Fibroblast of lung (primary cell): Measurements from ENCODE around the gene MRPL4. TPM values are rescaled to one million over a fixed set of nuclear protein-coding genes. Genes with fewer than 3 reads are reported as not detected.
"Not testable (repeated sequence)": the region's sequence is repeated elsewhere in the genome, so short reads cannot be mapped to it uniquely, and the experiment has no call there.

Source experiments
- DNase-seq, 2 donors: peaks; one replicate each; pipeline versions ENCODE4 v3.0.0 to v3.0.0-alpha.2; 2010; ENCODE audit warnings: low read depth in 2 of 2
- H2AFZ ChIP-seq: 2 replicates; pipeline ENCODE4 v1.5.1; 2012; ENCODE audit warnings: low read length, control low read depth, inconsistent platforms
- H3K27ac ChIP-seq: 2 replicates; pipeline ENCODE4 v1.5.1; 2011; ENCODE audit warnings: low read length, control low read depth; ENCODE audit not compliant: insufficient read depth
- H3K27me3 ChIP-seq: 2 replicates; pipeline ENCODE4 v1.5.1; 2011; ENCODE audit warnings: mild to moderate bottlenecking, low read length; ENCODE audit not compliant: control insufficient read depth, insufficient read depth
- H3K36me3 ChIP-seq: 2 replicates; pipeline ENCODE4 v1.5.1; 2011; ENCODE audit warnings: low read length; ENCODE audit not compliant: control insufficient read depth, insufficient read depth
- H3K4me1 ChIP-seq: 2 replicates; pipeline ENCODE4 v1.5.1; 2011; ENCODE audit warnings: low read length; ENCODE audit not compliant: control insufficient read depth, insufficient read depth; ENCODE audit errors: extremely low read depth
- H3K4me2 ChIP-seq: 2 replicates; pipeline ENCODE4 v1.5.1; 2011; ENCODE audit warnings: low read length, control low read depth; ENCODE audit not compliant: insufficient read depth; ENCODE audit errors: extremely low read depth
- H3K4me3 ChIP-seq, 4 experiments: fragments of 200-600 bp in 1 of 4; sonication (generic) in 1 of 4; replicated peaks in 1 of 4; 2 replicates each; pipeline ENCODE4 v1.5.1; 2011 to 2016; ENCODE audit warnings: low read length in 4 of 4, low read depth in 3 of 4, mild to moderate bottlenecking in 3 of 4, control low read depth in 2 of 4, inconsistent platforms in 1 of 4, mixed read lengths in 1 of 4; ENCODE audit not compliant: insufficient read depth in 1 of 4; ENCODE audit errors: control extremely low read depth in 1 of 4
- H3K79me2 ChIP-seq: 2 replicates; pipeline ENCODE4 v1.5.1; 2012; ENCODE audit warnings: mild to moderate bottlenecking, low read length, inconsistent platforms; ENCODE audit not compliant: control insufficient read depth, insufficient read depth
- H3K9ac ChIP-seq: 2 replicates; pipeline ENCODE4 v1.5.1; 2011; ENCODE audit warnings: mild to moderate bottlenecking, low read length, control low read depth; ENCODE audit not compliant: insufficient read depth
- H3K9me3 ChIP-seq: 2 replicates; pipeline ENCODE4 v1.5.1; 2012; ENCODE audit warnings: low read depth, low read length; ENCODE audit not compliant: control insufficient read depth, insufficient read depth
- H4K20me1 ChIP-seq: 2 replicates; pipeline ENCODE4 v1.5.1; 2011; ENCODE audit warnings: low read length; ENCODE audit not compliant: control insufficient read depth, insufficient read depth; ENCODE audit errors: extremely low read depth
- CTCF ChIP-seq, 2 donors: IDR thresholded peaks in 1 of 2; conservative IDR thresholded peaks in 1 of 2; 1 replicate in 1 of 2; 2 replicates in 1 of 2; pipeline ENCODE4 v1.5.1; 2011 to 2012; ENCODE audit warnings: low read length in 2 of 2, control low read depth in 1 of 2, inconsistent platforms in 1 of 2, low read depth in 1 of 2, mild to moderate bottlenecking in 1 of 2
- EZH2 ChIP-seq: IDR thresholded peaks from 2 replicates; pipeline ENCODE4 v1.5.1; 2012; ENCODE audit warnings: low read length, control low read depth, mild to moderate bottlenecking; ENCODE audit errors: missing control alignments
- polyA plus RNA-seq, 2 donors: library from polyadenylated mRNA; depleted of rRNA in 1 of 2; stranded (reverse) in 1 of 2; unstranded in 1 of 2; fragments of >200 nt; gene quantifications; 2 replicates each; pipeline ENCODE4 v1.2.1, GENCODE V29; 2011 to 2012; ENCODE audit warnings: missing spikeins in 1 of 2
- total RNA-seq: library from RNA; depleted of rRNA; stranded (reverse); fragments of >200 nt; gene quantifications from 2 replicates; pipeline ENCODE4 v1.2.1, GENCODE V29; 2014

Gene MRPL4
- total and polyA plus RNA-seq, 2 donors (not counting 1 experiment from before 2014, with no cell fraction given) = 17.2 to 25.7 TPM

GRCh38 chr19:10238172-10238783 is 13.7 kb upstream of the MRPL4 start:
- Histone ChIP-seq H3K36me3 (no peaks in the 10 kb centered on the region), H2AFZ (peak overlapping the region; percentile 68), H3K9me3 (no peaks in the 10 kb centered on the region), H4K20me1 (no peaks in the 10 kb centered on the region), H3K79me2 (no peaks in the 10 kb centered on the region), H3K27ac (peak overlapping the region; percentile 87), H3K4me1 (peaks cover 15% of the 10 kb centered on the region), H3K4me2 (peak overlapping the region; percentile 66), H3K4me3 (no peak overlapping the region), H3K9ac (peak overlapping the region; percentile 40), H3K27me3 (no peaks in the 10 kb centered on the region)
- peak; percentile 17 to 100 for DNase-seq
- no peak for TF ChIP-seq CTCF (conservative IDR thresholded peaks at IDR 0.05 in 1 of 2, IDR thresholded peaks at IDR 0.05 in 1 of 2; ENCODE audit: low read depth in 1 of 2, low read length in 2 of 2)
- TF ChIP-seq EZH2 = no peak

DNA sequence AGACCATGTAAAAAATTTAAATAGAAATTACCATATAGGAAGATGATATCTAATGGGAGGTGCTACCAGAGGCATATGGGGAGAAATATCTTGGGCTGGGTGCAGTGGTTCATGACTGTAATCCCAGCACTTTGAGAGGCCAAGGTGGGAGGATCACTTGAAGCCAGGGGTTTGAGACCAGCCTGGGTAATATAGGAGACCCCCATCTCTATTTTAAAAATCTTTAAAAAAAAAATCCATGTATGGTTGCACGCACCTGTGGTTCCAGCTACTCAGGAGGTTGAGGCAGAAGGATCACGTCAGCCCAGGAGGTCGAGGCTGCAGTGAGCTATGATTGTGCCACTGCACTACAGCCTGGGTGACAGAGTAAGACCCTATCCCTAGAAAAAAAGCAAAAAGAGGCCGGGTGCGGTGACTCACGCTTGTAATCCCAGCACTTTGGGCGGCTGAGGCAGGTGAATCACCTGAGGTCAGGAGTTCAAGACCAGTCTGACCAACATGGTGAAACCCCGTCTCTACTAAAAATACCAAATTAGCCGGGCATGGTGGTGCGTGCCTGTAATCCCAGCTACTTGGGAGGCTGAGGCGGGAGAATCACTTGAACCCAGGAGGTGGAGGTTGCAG is 10.1 kb upstream of the MRPL4 start:
- not testable (repeated sequence) for H3K4me3 ChIP-seq, DNase-seq, H3K27me3 ChIP-seq, H3K79me2 ChIP-seq, H3K4me2 ChIP-seq, H3K9me3 ChIP-seq, H3K9ac ChIP-seq, H2AFZ ChIP-seq, H3K27ac ChIP-seq, H4K20me1 ChIP-seq, H3K36me3 ChIP-seq
- H3K4me1 ChIP-seq = peaks cover 12% of the 10 kb centered on the region

DNA sequence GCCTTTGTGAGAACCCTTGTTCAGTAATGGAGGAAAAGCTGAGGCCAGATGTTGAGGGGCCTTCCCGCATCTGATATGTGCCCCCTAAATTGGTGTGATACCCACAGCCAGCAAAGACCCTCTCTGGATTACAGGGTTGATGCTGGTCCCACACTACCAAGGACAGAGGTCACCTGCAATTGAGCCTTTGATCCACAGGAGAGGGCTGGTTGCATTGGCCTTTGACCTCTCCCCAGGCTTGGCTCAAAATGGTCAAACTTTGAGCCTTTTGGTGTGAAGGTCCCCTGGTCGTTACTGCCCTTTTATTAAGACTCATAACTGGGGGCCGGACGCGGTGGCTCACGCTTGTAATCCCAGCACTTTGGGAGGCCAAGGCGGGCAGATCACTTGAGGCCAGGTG is 8.4 kb upstream of the MRPL4 start:
- H3K79me2 ChIP-seq = no peaks in the 10 kb centered on the region
- TF ChIP-seq EZH2 = no peak
- no peak for TF ChIP-seq CTCF (conservative IDR thresholded peaks at IDR 0.05 in 1 of 2, IDR thresholded peaks at IDR 0.05 in 1 of 2; ENCODE audit: low read depth in 1 of 2, low read length in 2 of 2)
- H3K4me3 ChIP-seq = no peak overlapping the region
- H3K9ac ChIP-seq = no peak overlapping the region
- no peak overlapping the region for H3K4me2 ChIP-seq
- H3K4me1 ChIP-seq = peaks cover 5% of the 10 kb centered on the region
- DNase-seq = no peak
- no peaks in the 10 kb centered on the region for H3K27me3 ChIP-seq
- H3K27ac ChIP-seq = no peak overlapping the region
- H3K9me3 ChIP-seq = no peaks in the 10 kb centered on the region
- H2AFZ ChIP-seq = no peak overlapping the region
- no peaks in the 10 kb centered on the region for H3K36me3 ChIP-seq
- no peaks in the 10 kb centered on the region for H4K20me1 ChIP-seq
